ENCODE results near the gene KL.

Gene KL

DNA sequence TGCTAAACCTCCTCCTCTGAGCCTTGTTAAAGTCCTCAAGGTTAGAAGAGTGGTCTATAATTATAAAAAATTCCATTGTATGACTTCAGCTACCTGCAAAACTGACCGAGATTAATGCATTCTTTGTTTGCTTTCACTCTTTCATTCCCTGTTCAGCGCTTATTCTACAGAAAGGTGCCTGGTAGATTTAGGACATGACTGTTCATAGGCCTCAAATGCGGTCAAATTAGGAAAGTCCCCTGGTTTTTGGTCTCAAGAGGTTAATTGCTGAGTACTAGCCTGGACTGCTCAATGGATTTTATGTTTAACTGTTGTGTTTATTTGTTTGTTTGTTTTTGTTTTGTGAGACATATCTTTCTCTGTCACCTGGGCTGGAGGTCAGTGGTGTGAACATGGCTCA lies 35.4 kb downstream of the KL start:
- Histone ChIP-seq H3K36me3 (ENCODE audit: insufficient read depth, low read length) (no peaks in the 10 kb centered on the region), H3K27me3 (ENCODE audit: insufficient read depth, low read length, poor library complexity) (no peaks in the 10 kb centered on the region), H3K9ac (ENCODE audit: low read depth, low read length) (no peak overlapping the region), H3K4me1 (ENCODE audit: insufficient read depth, low read length) (no peaks in the 10 kb centered on the region), H3K9me3 (ENCODE audit: insufficient read depth, low read length, severe bottlenecking) (no peaks in the 10 kb centered on the region), H4K20me1 (ENCODE audit: insufficient read depth, low read length) (no peaks in the 10 kb centered on the region), H3K27ac (ENCODE audit: low read length) (no peak overlapping the region), H3K4me3 (ENCODE audit: low read depth in 1 of 2, low read length in 2 of 2) (no peak overlapping the region), H3K79me2 (ENCODE audit: insufficient read depth, low read length) (no peaks in the 10 kb centered on the region), H2AFZ (ENCODE audit: low read depth, low read length) (no peak overlapping the region), H3K4me2 (ENCODE audit: insufficient read depth, low read length) (no peak overlapping the region)
- no peak for DNase-seq
- ATAC-seq (ENCODE audit: insufficient read depth, low read depth) = no peak
- no peak for TF ChIP-seq CTCF (IDR thresholded peaks at IDR 0.05; ENCODE audit: borderline replicate concordance, extremely low read depth, low read length, poor library complexity, severe bottlenecking)
- no peak for TF ChIP-seq EZH2 (IDR thresholded peaks at IDR 0.05; ENCODE audit: borderline replicate concordance, low read depth, low read length, severe bottlenecking)

- Histone ChIP-seq H3K4me1 (ENCODE audit: insufficient read depth, low read length) (no peaks in the 10 kb centered on the region), H3K9me3 (ENCODE audit: insufficient read depth, low read length, severe bottlenecking) (no peaks in the 10 kb centered on the region), H2AFZ (ENCODE audit: low read depth, low read length) (no peak overlapping the region), H3K27me3 (ENCODE audit: insufficient read depth, low read length, poor library complexity) (no peaks in the 10 kb centered on the region), H4K20me1 (ENCODE audit: insufficient read depth, low read length) (no peaks in the 10 kb centered on the region), H3K4me3 (ENCODE audit: low read depth in 1 of 2, low read length in 2 of 2) (no peak overlapping the region), H3K9ac (ENCODE audit: low read depth, low read length) (no peak overlapping the region), H3K36me3 (ENCODE audit: insufficient read depth, low read length) (no peaks in the 10 kb centered on the region), H3K4me2 (ENCODE audit: insufficient read depth, low read length) (no peak overlapping the region), H3K27ac (ENCODE audit: low read length) (no peak overlapping the region), H3K79me2 (ENCODE audit: insufficient read depth, low read length) (no peaks in the 10 kb centered on the region)
- no peak for DNase-seq
- TF ChIP-seq CTCF (IDR thresholded peaks at IDR 0.05; ENCODE audit: borderline replicate concordance, extremely low read depth, low read length, poor library complexity, severe bottlenecking) (no peak), EZH2 (IDR thresholded peaks at IDR 0.05; ENCODE audit: borderline replicate concordance, low read depth, low read length, severe bottlenecking) (no peak)
- ATAC-seq (ENCODE audit: insufficient read depth, low read depth) = no peak
Observed at GRCh38 chr13:33052506-33053280, 36.5 kb downstream of the KL start.

- Histone ChIP-seq H3K36me3 (ENCODE audit: insufficient read depth, low read length) (no peaks in the 10 kb centered on the region), H3K27me3 (ENCODE audit: insufficient read depth, low read length, poor library complexity) (no peaks in the 10 kb centered on the region), H3K4me2 (ENCODE audit: insufficient read depth, low read length) (no peak overlapping the region), H3K4me1 (ENCODE audit: insufficient read depth, low read length) (no peaks in the 10 kb centered on the region), H3K9me3 (ENCODE audit: insufficient read depth, low read length, severe bottlenecking) (no peaks in the 10 kb centered on the region), H4K20me1 (ENCODE audit: insufficient read depth, low read length) (no peaks in the 10 kb centered on the region), H3K4me3 (ENCODE audit: low read depth in 1 of 2, low read length in 2 of 2) (no peak overlapping the region), H3K79me2 (ENCODE audit: insufficient read depth, low read length) (no peaks in the 10 kb centered on the region), H3K27ac (ENCODE audit: low read length) (no peak overlapping the region), H2AFZ (ENCODE audit: low read depth, low read length) (no peak overlapping the region), H3K9ac (ENCODE audit: low read depth, low read length) (no peak overlapping the region)
- ATAC-seq (ENCODE audit: insufficient read depth, low read depth) (no peak), DNase-seq (no peak)
- TF ChIP-seq CTCF (IDR thresholded peaks at IDR 0.05; ENCODE audit: borderline replicate concordance, extremely low read depth, low read length, poor library complexity, severe bottlenecking) (no peak), EZH2 (IDR thresholded peaks at IDR 0.05; ENCODE audit: borderline replicate concordance, low read depth, low read length, severe bottlenecking) (no peak)
Observed at GRCh38 chr13:33053397-33054066, 37.3 kb downstream of the KL start.
